DND-41 (cell line): ENCODE data around the gene ZFAND2B.

Experiments
- CTCF ChIP-seq: IDR thresholded peaks from 2 replicates; pipeline ENCODE4 v1.5.1; 2012; ENCODE audit warnings: borderline replicate concordance, low read length, moderate library complexity, mild to moderate bottlenecking; ENCODE audit not compliant: poor library complexity, severe bottlenecking; ENCODE audit errors: extremely low read depth
- EZH2 ChIP-seq: IDR thresholded peaks from 3 replicates; pipeline ENCODE4 v1.6.1; 2012; ENCODE audit warnings: borderline replicate concordance, low read depth, mild to moderate bottlenecking, moderate library complexity, low read length, inconsistent platforms; ENCODE audit not compliant: severe bottlenecking

GRCh38 chr2:219228911-219229304 is 22.3 kb downstream of the ZFAND2B start:
- TF ChIP-seq EZH2 = no peak
- no peak for TF ChIP-seq CTCF
